OCI-LY3 (cell line): ENCODE measurements around the gene WDFY4.
A peak's percentile ranks its signal among the peaks of the same experiment; 100 is the strongest.

Source experiments
- H2AFZ ChIP-seq: fragments of 200-600, 300-600 bp; shearing (Covaris generic); 2 replicates; pipeline ENCODE4 v1.6.0; 2014; ENCODE audit warnings: antibody characterized with exemption, low read depth, low read length
- H3K27ac ChIP-seq: fragments of 200-600, 300-600 bp; sonication (generic); 2 replicates; pipeline ENCODE4 v1.5.1; 2014; ENCODE audit warnings: mild to moderate bottlenecking, low read length, moderate library complexity, mixed read lengths
- H3K27me3 ChIP-seq: fragments of 200-600, 300-600 bp; sonication (generic); 2 replicates; pipeline ENCODE4 v1.6.1; 2014; ENCODE audit warnings: low read depth, low read length, mixed read lengths
- H3K36me3 ChIP-seq: fragments of 200-600, 300-600 bp; sonication (generic); replicated peaks from 2 replicates; pipeline ENCODE3; 2014; ENCODE audit warnings: low read depth, low read length, mixed read lengths
- H3K4me1 ChIP-seq: fragments of 300-600, 200-600 bp; sonication (generic); 2 replicates; pipeline ENCODE4 v1.6.1; 2014; ENCODE audit warnings: low read length, mixed read lengths
- H3K4me2 ChIP-seq: fragments of 200-600, 300-600 bp; sonication (generic); 2 replicates; pipeline ENCODE4 v1.6.1; 2014; ENCODE audit warnings: low read length, mixed read lengths
- H3K4me3 ChIP-seq: fragments of 300-600, 200-600 bp; sonication (generic); 2 replicates; pipeline ENCODE4 v1.5.1; 2014; ENCODE audit warnings: antibody characterized with exemption, mild to moderate bottlenecking, low read length, moderate library complexity
- H3K79me2 ChIP-seq: fragments of 300-600, 200-600 bp; shearing (Covaris generic); 2 replicates; pipeline ENCODE4 v1.6.1; 2014; ENCODE audit warnings: mild to moderate bottlenecking, low read length, mixed read lengths
- H3K9ac ChIP-seq: fragments of 300-600, 200-600 bp; shearing (Covaris generic); 2 replicates; pipeline ENCODE4 v1.6.0; 2014; ENCODE audit warnings: mild to moderate bottlenecking, low read length, moderate library complexity
- H3K9me3 ChIP-seq: fragments of 200-600, 300-600 bp; shearing (Covaris generic); 2 replicates; pipeline ENCODE4 v1.6.1; 2014; ENCODE audit warnings: low read length, mixed read lengths; ENCODE audit not compliant: insufficient read depth
- H4K20me1 ChIP-seq: fragments of 200-600, 300-600 bp; sonication (generic); 2 replicates; pipeline ENCODE4 v1.6.1; 2016; ENCODE audit warnings: low read length, mixed read lengths; ENCODE audit not compliant: insufficient read depth
- CTCF ChIP-seq: fragments of 200-600, 300-600 bp; sonication (generic); IDR thresholded peaks from 2 replicates; pipeline ENCODE4 v1.5.1; 2014; ENCODE audit warnings: antibody characterized with exemption, low read length, low read depth
- EZH2phosphoT487 ChIP-seq: fragments of 200-600 bp; shearing (Covaris generic); IDR thresholded peaks from 2 replicates; pipeline ENCODE4 v1.6.1; 2018; ENCODE audit warnings: antibody characterized with exemption, mixed run types, low read depth

WDFY4 gene

GRCh38 chr10:48799341-48800006, 114.8 kb downstream of the WDFY4 start:
- H3K4me1 ChIP-seq, result peaks cover 46% of the 10 kb centered on the region

GRCh38 chr10:48800007-48800675, 115.5 kb downstream of the WDFY4 start:
- Histone ChIP-seq H3K9ac (no peak overlapping the region), H2AFZ (no peak overlapping the region)

More at GRCh38 chr10:48799341-48800006, 114.8 kb downstream of the WDFY4 start:
- Histone ChIP-seq H4K20me1 (peaks cover 26% of the 10 kb centered on the region), H3K4me3 (no peak overlapping the region), H3K27me3 (no peaks in the 10 kb centered on the region), H3K9me3 (no peaks in the 10 kb centered on the region), H3K79me2 (peaks cover 5% of the 10 kb centered on the region; the same call in 1 of the 2 replicates), H3K4me2 (no peak overlapping the region), H3K36me3 (peaks cover 55% of the 10 kb centered on the region), H3K9ac (no peak overlapping the region), H2AFZ (no peak overlapping the region), H3K27ac (0 out of 2 replicates have a peak overlapping the region, but pooled peaks have one; percentile 62)
- TF ChIP-seq EZH2phosphoT487, result no peak
- TF ChIP-seq CTCF, result no peak

GRCh38 chr10:48801001-48801421, 116.3 kb downstream of the WDFY4 start:
- Histone ChIP-seq H3K27me3 (no peaks in the 10 kb centered on the region), H3K4me2 (no peak overlapping the region; the same call in 1 of the 2 replicates), H3K79me2 (peaks cover 5% of the 10 kb centered on the region; the same call in 1 of the 2 replicates), H3K4me3 (no peak overlapping the region), H3K4me1 (peaks cover 55% of the 10 kb centered on the region), H3K9me3 (no peaks in the 10 kb centered on the region), H3K36me3 (peaks cover 65% of the 10 kb centered on the region), H2AFZ (no peak overlapping the region), H3K27ac (peak overlapping the region; percentile 62), H4K20me1 (peaks cover 26% of the 10 kb centered on the region), H3K9ac (no peak overlapping the region)
- TF ChIP-seq EZH2phosphoT487 (no peak), CTCF (no peak)

More at GRCh38 chr10:48800007-48800675, 115.5 kb downstream of the WDFY4 start:
- Histone ChIP-seq H3K27me3 (no peaks in the 10 kb centered on the region), H3K36me3 (peaks cover 61% of the 10 kb centered on the region), H3K4me1 (peaks cover 53% of the 10 kb centered on the region), H3K79me2 (peaks cover 5% of the 10 kb centered on the region; the same call in 1 of the 2 replicates), H3K4me3 (no peak overlapping the region), H3K4me2 (peak overlapping the region; percentile 18), H4K20me1 (peaks cover 26% of the 10 kb centered on the region), H3K27ac (peak overlapping the region; percentile 62), H3K9me3 (no peaks in the 10 kb centered on the region)
- TF ChIP-seq CTCF (no peak), EZH2phosphoT487 (no peak)

GRCh38 chr10:48802611-48803071, 118.0 kb downstream of the WDFY4 start:
- Histone ChIP-seq H3K9ac (no peak overlapping the region), H3K4me2 (peak overlapping the region; percentile 17; the same call in 1 of the 2 replicates), H4K20me1 (peaks cover 26% of the 10 kb centered on the region), H3K4me3 (no peak overlapping the region), H2AFZ (no peak overlapping the region), H3K27me3 (no peaks in the 10 kb centered on the region), H3K4me1 (peaks cover 55% of the 10 kb centered on the region), H3K36me3 (peaks cover 61% of the 10 kb centered on the region), H3K27ac (peak overlapping the region; percentile 62), H3K79me2 (peaks cover 5% of the 10 kb centered on the region; the same call in 1 of the 2 replicates), H3K9me3 (no peaks in the 10 kb centered on the region)
- TF ChIP-seq CTCF (no peak), EZH2phosphoT487 (no peak)
